H1 (cell line): ENCODE measurements around the gene UBE2J1. TPM values are rescaled to one million over a fixed set of nuclear protein-coding genes. Genes with fewer than 3 reads are reported as not detected.

ENCODE experiments used
- CTCF ChIA-PET: fragments of 300-600 bp; sonication (Branson Sonifier 250); formaldehyde crosslinking; loops from one replicate; lab custom pipeline; 2021; ENCODE audit not compliant: partially characterized antibody; lab: Charles Lee
- POLR2A ChIA-PET: fragments of 300-600 bp; sonication (Branson Sonifier 250); formaldehyde crosslinking; loops from one replicate; lab custom pipeline; 2021; ENCODE audit warnings: inconsistent platforms; ENCODE audit not compliant: partially characterized antibody; lab: Charles Lee
- DNase-seq, 2 experiments: peaks; one replicate each; pipeline versions ENCODE4 v3.0.0 to v3.0.0-alpha.2; 2010 to 2022; ENCODE audit warnings: low spot score in 2 of 2, low read depth in 1 of 2, mixed read lengths in 1 of 2
- FAIRE-seq: peaks from 2 replicates; lab custom pipeline; 2011; peaks lifted over from hg19 to GRCh38; lab: Jason Lieb, UNC
- H2AFZ ChIP-seq: 2 replicates; pipeline ENCODE4 v1.8.1; 2012; ENCODE audit warnings: low read length, inconsistent platforms
- H2AK5ac ChIP-seq: 2 replicates; pipeline ENCODE4 v1.6.1; 2013; ENCODE audit warnings: low read depth, low read length
- H2BK120ac ChIP-seq: replicated peaks from 2 replicates; pipeline ENCODE3; 2013; ENCODE audit warnings: low read depth, low read length, inconsistent platforms
- H2BK12ac ChIP-seq: 2 replicates; pipeline ENCODE4 v1.6.1; 2013; ENCODE audit warnings: low read depth, low read length
- H2BK15ac ChIP-seq: 2 replicates; pipeline ENCODE4 v1.6.1; 2013; ENCODE audit warnings: low read length
- H2BK20ac ChIP-seq: 2 replicates; pipeline ENCODE4 v1.6.1; 2013; ENCODE audit warnings: low read length
- H2BK5ac ChIP-seq: 2 replicates; pipeline ENCODE4 v1.6.1; 2013; ENCODE audit warnings: low read depth, low read length
- H3K14ac ChIP-seq: 2 replicates; pipeline ENCODE4 v1.6.1; 2013; ENCODE audit warnings: inconsistent platforms; ENCODE audit not compliant: insufficient read length
- H3K18ac ChIP-seq: 2 replicates; pipeline ENCODE4 v1.6.1; 2013; ENCODE audit warnings: low read length; ENCODE audit errors: extremely low read depth
- H3K23ac ChIP-seq: 2 replicates; pipeline ENCODE4 v1.6.1; 2013; ENCODE audit warnings: inconsistent platforms; ENCODE audit not compliant: insufficient read length
- H3K23me2 ChIP-seq: 2 replicates; pipeline ENCODE4 v1.6.1; 2013; ENCODE audit warnings: low read depth, low read length
- H3K27ac ChIP-seq: 2 replicates; pipeline ENCODE4 v1.6.1; 2011; ENCODE audit warnings: low read depth, low read length, inconsistent platforms
- H3K27me3 ChIP-seq, 4 experiments: replicated peaks in 1 of 4; 1 replicate in 1 of 4; 2 replicates in 3 of 4; pipeline versions ENCODE4 v1.6.1 to v1.8.1; 2011 to 2013; ENCODE audit warnings: low read length in 3 of 4, mild to moderate bottlenecking in 3 of 4, inconsistent platforms in 2 of 4, mixed read lengths in 2 of 4, moderate library complexity in 1 of 4; ENCODE audit not compliant: control insufficient read depth in 3 of 4, insufficient read depth in 3 of 4; ENCODE audit errors: extremely low read depth in 1 of 4
- H3K36me3 ChIP-seq, 4 experiments: 2 replicates each; pipeline versions ENCODE4 v1.6.1 to v1.8.1; 2011 to 2013; ENCODE audit warnings: mild to moderate bottlenecking in 4 of 4, low read length in 3 of 4, moderate library complexity in 2 of 4, control low read depth in 1 of 4, inconsistent platforms in 1 of 4; ENCODE audit not compliant: insufficient read depth in 4 of 4, control insufficient read depth in 2 of 4
- H3K4ac ChIP-seq: replicated peaks from 2 replicates; pipeline ENCODE3; 2013; ENCODE audit warnings: low read length, low read depth, mixed read lengths, inconsistent platforms; ENCODE audit not compliant: insufficient read length
- H3K4me1 ChIP-seq, 4 experiments: replicated peaks in 1 of 4; 1 replicate in 1 of 4; 2 replicates in 3 of 4; pipeline versions ENCODE4 v1.6.1 to v1.8.1; 2011 to 2013; ENCODE audit warnings: low read length in 3 of 4, inconsistent platforms in 2 of 4, mixed read lengths in 1 of 4; ENCODE audit not compliant: insufficient read depth in 4 of 4, control insufficient read depth in 3 of 4
- H3K4me2 ChIP-seq, 2 experiments: 2 replicates each; pipeline versions ENCODE4 v1.6.1 to v1.8.1; 2011 to 2013; ENCODE audit warnings: low read depth in 2 of 2, low read length in 2 of 2, control low read depth in 1 of 2, inconsistent platforms in 1 of 2, mild to moderate bottlenecking in 1 of 2; ENCODE audit not compliant: insufficient read depth in 1 of 2
- H3K4me3 ChIP-seq, 4 experiments: fragments of 200-600, 300-600 bp in 1 of 4; sonication (generic), shearing (Covaris generic), sonication (Bioruptor Twin) in 1 of 4; 2 replicates each; pipeline versions ENCODE4 v1.5.1 to v1.8.1; 2011 to 2016; ENCODE audit warnings: low read length in 4 of 4, low read depth in 3 of 4, control low read depth in 2 of 4, inconsistent platforms in 2 of 4, mild to moderate bottlenecking in 2 of 4, mixed read lengths in 1 of 4, moderate library complexity in 1 of 4; ENCODE audit not compliant: insufficient read depth in 2 of 4; ENCODE audit errors: extremely low read depth in 1 of 4
- H3K56ac ChIP-seq: replicated peaks from 2 replicates; pipeline ENCODE3; 2013; ENCODE audit warnings: low read depth, mild to moderate bottlenecking, mixed read lengths, low read length, inconsistent platforms; ENCODE audit not compliant: insufficient read length
- H3K79me1 ChIP-seq: 2 replicates; pipeline ENCODE4 v1.6.1; 2013; ENCODE audit warnings: low read depth, low read length, control low read depth
- H3K79me2 ChIP-seq, 2 experiments: 2 replicates each; pipeline versions ENCODE4 v1.6.1 to v1.8.1; 2012 to 2013; ENCODE audit warnings: low read length in 2 of 2, mild to moderate bottlenecking in 2 of 2, inconsistent platforms in 1 of 2; ENCODE audit not compliant: insufficient read depth in 2 of 2, control insufficient read depth in 1 of 2
- H3K9ac ChIP-seq, 4 experiments: replicated peaks in 1 of 4; 1 replicate in 1 of 4; 2 replicates in 3 of 4; pipeline versions ENCODE4 v1.6.1 to v1.8.1; 2011 to 2013; ENCODE audit warnings: low read depth in 3 of 4, low read length in 3 of 4, control low read depth in 2 of 4, mild to moderate bottlenecking in 2 of 4, moderate library complexity in 2 of 4, inconsistent platforms in 1 of 4; ENCODE audit errors: extremely low read depth in 1 of 4
- H3K9me3 ChIP-seq, 2 experiments: 2 replicates each; pipeline versions ENCODE4 v1.6.1 to v1.8.1; 2012 to 2013; ENCODE audit warnings: mild to moderate bottlenecking in 2 of 2, moderate library complexity in 2 of 2, control low read depth in 1 of 2, inconsistent platforms in 1 of 2, low read depth in 1 of 2, low read length in 1 of 2, mixed read lengths in 1 of 2; ENCODE audit not compliant: insufficient read depth in 2 of 2
- H4K20me1 ChIP-seq, 2 experiments: replicated peaks in 1 of 2; 2 replicates each; pipeline versions ENCODE3 to v1.8.1; 2011 to 2013; ENCODE audit warnings: inconsistent platforms in 2 of 2, low read length in 2 of 2, mild to moderate bottlenecking in 1 of 2; ENCODE audit not compliant: insufficient read depth in 2 of 2, control insufficient read depth in 1 of 2
- H4K5ac ChIP-seq: 2 replicates; pipeline ENCODE4 v1.6.1; 2013; ENCODE audit warnings: low read length, low read depth, mixed read lengths, inconsistent platforms; ENCODE audit not compliant: insufficient read length
- H4K8ac ChIP-seq: 2 replicates; pipeline ENCODE4 v1.8.0; 2013; ENCODE audit warnings: mild to moderate bottlenecking, moderate library complexity, low read length, inconsistent platforms; ENCODE audit not compliant: insufficient read depth; ENCODE audit errors: extremely low read depth
- H4K91ac ChIP-seq: replicated peaks from 2 replicates; pipeline ENCODE3; 2013; ENCODE audit warnings: low read length, mixed read lengths, inconsistent platforms; ENCODE audit not compliant: insufficient read length
- SP4 ChIP-seq: IDR thresholded peaks from 2 replicates; pipeline ENCODE4 v1.6.1; 2012; ENCODE audit warnings: low read length, inconsistent platforms
- WGBS, 2 experiments: shearing (Covaris generic) in 1 of 2; methylation state at CpG; one replicate each; pipeline versions ENCODE4 v1.1.6 to v1.1.7; 2013 to 2015; ENCODE audit warnings: low lambda C conversion rate in 2 of 2, mixed read lengths in 2 of 2, inconsistent platforms in 1 of 2, low coverage in 1 of 2, missing lambda C conversion rate in 1 of 2; ENCODE audit not compliant: insufficient replicate concordance in 2 of 2, insufficient coverage in 1 of 2, insufficient read length in 1 of 2; ENCODE audit errors: extremely low coverage in 1 of 2, missing lambda C conversion rate in 1 of 2; 5-methylcytosine and 5-hydroxymethylcytosine counted together
- polyA plus RNA-seq, 7 experiments: library from polyadenylated mRNA; depleted of rRNA in 3 of 7; stranded (reverse) in 5 of 7; unstranded in 2 of 7; fragments of >200 nt in 5 of 7; fragments of 200-250 nt in 2 of 7; gene quantifications; 1 replicate in 5 of 7; 2 replicates in 1 of 7; 4 replicates in 1 of 7; pipeline versions ENCODE4 v1.2.1 to v1.2.3, GENCODE V29; 2011 to 2013; ENCODE audit warnings: missing spikeins in 2 of 7, mixed read lengths in 2 of 7
- total RNA-seq: library from RNA; stranded (reverse); fragmentation: NEBNext Ultra II Directional; extraction: Animal tissue kit (Norgen Biotek cat#: 25700); gene quantifications from 2 replicates; pipeline ENCODE4 v1.2.1, GENCODE V29; 2021

The UBE2J1 gene
- total and polyA plus RNA-seq, 2 of the 8 experiments (the other 6 are each of a cell fraction or from before 2014, with no cell fraction given), result 8.5 to 15.2 TPM

- H2BK120ac ChIP-seq, result no peak overlapping the region
- H3K4me2 ChIP-seq, result peak overlapping the region in 1 of 2 experiments; percentile 8; a peak in 1 of 4 replicates
- H3K36me3 ChIP-seq, result no peaks in the 10 kb centered on the region
- no peak overlapping the region for H2BK12ac ChIP-seq
- no peaks in the 10 kb centered on the region for H4K20me1 ChIP-seq
- peaks cover 0 to 1% (median 0%) of the 10 kb centered on the region in 4 experiments; a peak in 1 of 7 replicates for H3K27me3 ChIP-seq
- H3K4ac ChIP-seq, result no peak overlapping the region
- H3K23me2 ChIP-seq, result no peaks in the 10 kb centered on the region
- H2BK20ac ChIP-seq, result no peak overlapping the region
- H3K4me1 ChIP-seq, result peaks cover 0 to 11% (median 2%) of the 10 kb centered on the region in 4 experiments; a peak in 4 of 7 replicates
- no peak overlapping the region for H4K5ac ChIP-seq
- 81% methylated on average over 11 of the region's 15 CpGs; no CpG with 5 or more reads in 1 of the 2 experiments for WGBS, 2 experiments
- H3K9me3 ChIP-seq, result no peaks in the 10 kb centered on the region
- 0 out of 2 replicates have a peak overlapping the region, but pooled peaks have one; percentile 30 for H2AFZ ChIP-seq
- ChIA-PET POLR2A (no interaction called here), CTCF (interaction anchor here (1.3 to 2.1 kb wide), 5 partner anchors 14 to 303 kb away, joined by 3 to 7 read pairs (median 3); no protein-coding TSS in a partner anchor)
- H3K9ac ChIP-seq, result no peak overlapping the region
- FAIRE-seq, result no peak
- no peak overlapping the region for H3K27ac ChIP-seq
- H3K14ac ChIP-seq, result no peak overlapping the region
- H3K4me3 ChIP-seq, result no peak overlapping the region
- no peaks in the 10 kb centered on the region for H3K79me1 ChIP-seq
- no peak overlapping the region for H2BK15ac ChIP-seq
- no peak overlapping the region for H3K23ac ChIP-seq
- TF ChIP-seq SP4, result no peak
- no peak for DNase-seq
- no peak overlapping the region for H4K91ac ChIP-seq
- H3K18ac ChIP-seq, result no peak overlapping the region
- H2BK5ac ChIP-seq, result no peak overlapping the region
- H4K8ac ChIP-seq, result peak overlapping the region; percentile 42; the same call in 1 of the 2 replicates
- H3K56ac ChIP-seq, result no peak overlapping the region
- H3K79me2 ChIP-seq, result no peaks in the 10 kb centered on the region
- no peak overlapping the region for H2AK5ac ChIP-seq
Measured at GRCh38 chr6:89284963-89285735, 67.4 kb downstream of the UBE2J1 start.
